AG09309 (cell line): ENCODE results near the gene PPP2R5E.

Source experiments
- DNase-seq: peaks from one replicate; pipeline ENCODE4 v3.0.0-alpha.2; 2010; ENCODE audit warnings: low read depth
- H3K4me3 ChIP-seq: 2 replicates; pipeline ENCODE4 v1.5.1; 2011; ENCODE audit warnings: mild to moderate bottlenecking, low read depth, low read length, moderate library complexity; ENCODE audit not compliant: control insufficient read depth
- CTCF ChIP-seq: IDR thresholded peaks from 2 replicates; pipeline ENCODE4 v1.5.1; 2011; ENCODE audit warnings: mild to moderate bottlenecking, low read depth, low read length, inconsistent platforms; ENCODE audit not compliant: insufficient read depth, control insufficient read depth; ENCODE audit errors: missing control alignments

Gene PPP2R5E

GRCh38 chr14:63342371-63342770 lies 200.8 kb downstream of the PPP2R5E start:
- no peak overlapping the region for H3K4me3 ChIP-seq
- TF ChIP-seq CTCF: no peak
- no peak for DNase-seq

- no peak for TF ChIP-seq CTCF
- H3K4me3 ChIP-seq: no peak overlapping the region
- DNase-seq: no peak
Observed at GRCh38 chr14:63328787-63329737, 214.1 kb downstream of the PPP2R5E start.

GRCh38 chr14:63326840-63327239 lies 216.3 kb downstream of the PPP2R5E start:
- DNase-seq: no peak
- TF ChIP-seq CTCF: no peak
- H3K4me3 ChIP-seq: no peak overlapping the region

- no peak for DNase-seq
- H3K4me3 ChIP-seq: no peak overlapping the region
- no peak for TF ChIP-seq CTCF
Observed at GRCh38 chr14:63322897-63323573, 220.1 kb downstream of the PPP2R5E start.

- DNase-seq: no peak
- no peak overlapping the region for H3K4me3 ChIP-seq
- no peak for TF ChIP-seq CTCF
Observed at GRCh38 chr14:63322472-63322871, 220.7 kb downstream of the PPP2R5E start.
